ENCODE results near the gene MGLL. TPM values are rescaled to one million over a fixed set of nuclear protein-coding genes. Genes with fewer than 3 reads are reported as not detected.
A peak's percentile ranks its signal among the peaks of the same experiment; 100 is the strongest.
"Not testable (repeated sequence)": the region's sequence is repeated elsewhere in the genome, so short reads cannot be mapped to it uniquely, and the experiment has no call there.

MGLL gene
- total and polyA plus RNA-seq, 2 donors from 2014 or later: 74.2 to 250 TPM

GRCh38 chr3:127660621-127661251 is 161.6 kb downstream of the MGLL start:
- Histone ChIP-seq H3K9ac (ENCODE audit: low read length in 3 of 3) (no peak overlapping the region), H3K27me3 (ENCODE audit: control insufficient read depth, insufficient read depth, low read length) (no peaks in the 10 kb centered on the region), H3K9me3 (ENCODE audit: control insufficient read depth in 2 of 3, insufficient read depth in 1 of 3, low read length in 3 of 3) (no peaks in the 10 kb centered on the region), H3K27ac (ENCODE audit: low read depth in 2 of 2, low read length in 2 of 2) (no peak overlapping the region), H3K36me3 (ENCODE audit: control insufficient read depth in 2 of 3, insufficient read depth in 3 of 3, low read length in 3 of 3) (no peaks in the 10 kb centered on the region), H3K4me3 (ENCODE audit: low read length in 3 of 3) (no peak overlapping the region), H3K4me1 (ENCODE audit: control insufficient read depth in 2 of 3, insufficient read depth in 2 of 3, low read depth in 1 of 3, low read length in 3 of 3) (peaks cover 0 to under 1% (median 0%) of the 10 kb centered on the region in 3 donors)
- FAIRE-seq (no peak), DNase-seq (no peak)
- TF ChIP-seq CTCF (IDR thresholded peaks at IDR 0.05; ENCODE audit: borderline replicate concordance, extremely low read depth, insufficient read depth): no peak
- intact Hi-C loops (cut with DNase I): no loop called here

- no peak for TF ChIP-seq CTCF (IDR thresholded peaks at IDR 0.05; ENCODE audit: borderline replicate concordance, extremely low read depth, insufficient read depth)
- no peaks in the 10 kb centered on the region for H3K27me3 ChIP-seq (ENCODE audit: control insufficient read depth, insufficient read depth, low read length)
- no peak overlapping the region for H3K9ac ChIP-seq (ENCODE audit: low read length in 3 of 3)
- no peaks in the 10 kb centered on the region for H3K36me3 ChIP-seq (ENCODE audit: control insufficient read depth in 2 of 3, insufficient read depth in 3 of 3, low read length in 3 of 3)
- FAIRE-seq (no peak), DNase-seq (no peak)
- peaks cover 0 to 5% (median 0%) of the 10 kb centered on the region in 3 donors for H3K4me1 ChIP-seq (ENCODE audit: control insufficient read depth in 2 of 3, insufficient read depth in 2 of 3, low read depth in 1 of 3, low read length in 3 of 3)
- intact Hi-C loops (cut with DNase I): no loop called here
- H3K9me3 ChIP-seq (ENCODE audit: control insufficient read depth in 2 of 3, insufficient read depth in 1 of 3, low read length in 3 of 3): no peaks in the 10 kb centered on the region
- H3K4me3 ChIP-seq (ENCODE audit: low read length in 3 of 3): no peak overlapping the region
- no peak overlapping the region for H3K27ac ChIP-seq (ENCODE audit: low read depth in 2 of 2, low read length in 2 of 2)
Observed at GRCh38 chr3:127658234-127658633, 164.1 kb downstream of the MGLL start.

GRCh38 chr3:127656906-127657305 is 165.4 kb downstream of the MGLL start:
- Histone ChIP-seq H3K9me3 (ENCODE audit: control insufficient read depth in 2 of 3, insufficient read depth in 1 of 3, low read length in 3 of 3) (no peaks in the 10 kb centered on the region), H3K4me3 (ENCODE audit: low read length in 3 of 3) (no peak overlapping the region), H3K27ac (ENCODE audit: low read depth in 2 of 2, low read length in 2 of 2) (no peak overlapping the region), H3K9ac (ENCODE audit: low read length in 3 of 3) (no peak overlapping the region), H3K36me3 (ENCODE audit: control insufficient read depth in 2 of 3, insufficient read depth in 3 of 3, low read length in 3 of 3) (no peaks in the 10 kb centered on the region), H3K4me1 (ENCODE audit: control insufficient read depth in 2 of 3, insufficient read depth in 2 of 3, low read depth in 1 of 3, low read length in 3 of 3) (peaks cover 0 to 5% (median 0%) of the 10 kb centered on the region in 3 donors), H3K27me3 (ENCODE audit: control insufficient read depth, insufficient read depth, low read length) (no peaks in the 10 kb centered on the region)
- no peak for FAIRE-seq
- no peak for DNase-seq
- intact Hi-C loops (cut with DNase I): no loop called here
- TF ChIP-seq CTCF (IDR thresholded peaks at IDR 0.05; ENCODE audit: borderline replicate concordance, extremely low read depth, insufficient read depth): no peak

GRCh38 chr3:127655641-127656040 is 166.7 kb downstream of the MGLL start:
- Histone ChIP-seq H3K9ac (ENCODE audit: low read length in 3 of 3) (no peak overlapping the region), H3K27me3 (ENCODE audit: control insufficient read depth, insufficient read depth, low read length) (no peaks in the 10 kb centered on the region), H3K9me3 (ENCODE audit: control insufficient read depth in 2 of 3, insufficient read depth in 1 of 3, low read length in 3 of 3) (no peaks in the 10 kb centered on the region), H3K4me1 (ENCODE audit: control insufficient read depth in 2 of 3, insufficient read depth in 2 of 3, low read depth in 1 of 3, low read length in 3 of 3) (peaks cover 0 to 5% (median 0%) of the 10 kb centered on the region in 3 donors), H3K36me3 (ENCODE audit: control insufficient read depth in 2 of 3, insufficient read depth in 3 of 3, low read length in 3 of 3) (no peaks in the 10 kb centered on the region), H3K4me3 (ENCODE audit: low read length in 3 of 3) (no peak overlapping the region), H3K27ac (ENCODE audit: low read depth in 2 of 2, low read length in 2 of 2) (peak overlapping the region in 1 of 2 donors; percentile 20)
- FAIRE-seq: no peak
- intact Hi-C loops (cut with DNase I): no loop called here
- no peak for TF ChIP-seq CTCF (IDR thresholded peaks at IDR 0.05; ENCODE audit: borderline replicate concordance, extremely low read depth, insufficient read depth)
- no peak for DNase-seq

- H3K9ac ChIP-seq (ENCODE audit: low read length in 3 of 3); FAIRE-seq; H3K27ac ChIP-seq (ENCODE audit: low read depth in 2 of 2, low read length in 2 of 2); H3K36me3 ChIP-seq (ENCODE audit: control insufficient read depth in 2 of 3, insufficient read depth in 3 of 3, low read length in 3 of 3); DNase-seq; H3K9me3 ChIP-seq (ENCODE audit: control insufficient read depth in 2 of 3, insufficient read depth in 1 of 3, low read length in 3 of 3); H3K4me3 ChIP-seq (ENCODE audit: low read length in 3 of 3); intact Hi-C loops (cut with DNase I); H3K27me3 ChIP-seq (ENCODE audit: control insufficient read depth, insufficient read depth, low read length); H3K4me1 ChIP-seq (ENCODE audit: control insufficient read depth in 2 of 3, insufficient read depth in 2 of 3, low read depth in 1 of 3, low read length in 3 of 3): not testable (repeated sequence)
Observed at GRCh38 chr3:127654993-127655392, 167.3 kb downstream of the MGLL start.

All from kidney (tissue), 14 donors.